Activated CD4-positive, alpha-beta T cell treated with anti-CD3 and anti-CD28 coated beads, Interleukin-2, Interleukin-6, amounts not matched to agents 100 ng/mL and 50 ng/mL, durations not matched to agents 16 hours and 8 hours (primary cell): ENCODE measurements around the gene ULK3.

Experiments used
- DNase-seq: peaks from one replicate; pipeline ENCODE4 v3.0.0-alpha.2; 2020

ULK3 gene

DNA sequence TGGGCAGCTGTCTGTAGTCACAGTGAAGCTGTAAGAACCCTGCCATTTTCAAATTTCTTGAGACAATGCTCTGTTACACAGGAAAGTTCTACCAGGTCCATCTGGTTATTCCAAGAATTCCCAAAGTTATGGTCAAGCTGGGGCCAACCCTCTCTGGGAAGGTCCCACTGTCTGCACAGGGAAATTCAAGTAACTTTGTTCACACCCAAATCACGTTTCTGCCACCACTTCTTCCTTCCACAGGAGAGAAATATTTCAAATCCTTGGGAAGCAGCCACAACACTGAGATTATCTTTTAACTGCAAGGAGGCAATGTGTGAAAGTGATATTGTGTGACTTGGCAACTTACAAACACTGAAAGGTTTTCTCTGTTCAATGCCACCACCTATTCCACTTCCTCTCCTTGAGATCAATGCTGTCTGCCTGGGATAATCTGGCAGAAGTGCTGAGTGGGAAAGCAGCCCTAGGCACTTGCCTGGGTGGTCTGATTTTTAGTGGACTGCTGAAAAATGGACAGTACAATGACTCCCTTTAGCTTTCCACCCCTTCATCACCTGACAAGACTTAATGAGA, 24.6 kb upstream of the ULK3 start:
- DNase-seq, result no peak

GRCh38 chr15:74866090-74866489, 23.1 kb upstream of the ULK3 start:
- DNase-seq, result no peak

DNA sequence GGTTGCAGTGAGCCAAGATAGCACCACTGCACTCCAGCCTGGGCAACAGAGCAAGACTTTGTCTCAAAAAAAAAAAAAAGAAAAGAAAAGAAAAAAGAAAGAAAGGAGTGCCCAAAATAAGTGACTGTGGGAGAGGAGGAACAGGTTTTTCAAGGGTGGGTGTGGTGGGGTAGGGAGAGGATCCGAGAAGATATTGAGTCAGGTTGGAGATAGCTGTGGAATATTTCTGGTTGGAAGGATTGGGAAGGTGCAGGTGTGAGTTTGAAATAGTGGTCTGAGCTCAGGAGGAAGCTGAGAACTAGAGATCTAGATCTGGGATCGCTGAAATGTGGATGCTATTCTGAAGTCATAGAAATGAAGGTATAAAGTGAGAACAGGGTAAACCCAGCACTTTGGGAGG, 22.4 kb upstream of the ULK3 start:
- DNase-seq, result no peak

DNA sequence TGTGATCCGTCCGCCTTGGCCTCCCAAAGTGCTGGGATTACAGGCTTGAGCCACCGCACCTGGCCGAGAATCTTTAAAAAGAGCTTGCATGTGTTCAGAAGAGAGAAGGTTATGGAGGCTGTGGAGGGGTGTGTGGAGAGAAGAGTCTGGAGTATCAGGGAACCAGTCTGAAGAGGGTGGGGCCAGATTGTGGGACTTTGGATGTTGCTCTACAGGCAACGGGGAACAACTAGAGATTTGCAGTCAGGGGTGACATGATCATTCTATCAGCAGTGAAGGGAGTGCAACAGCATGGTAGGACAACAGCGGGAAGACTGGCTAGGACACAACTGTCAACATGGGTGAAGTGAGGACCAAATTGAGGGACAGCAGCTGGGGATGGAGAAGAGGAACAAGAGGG, 21.3 kb upstream of the ULK3 start:
- DNase-seq, result no peak

DNA sequence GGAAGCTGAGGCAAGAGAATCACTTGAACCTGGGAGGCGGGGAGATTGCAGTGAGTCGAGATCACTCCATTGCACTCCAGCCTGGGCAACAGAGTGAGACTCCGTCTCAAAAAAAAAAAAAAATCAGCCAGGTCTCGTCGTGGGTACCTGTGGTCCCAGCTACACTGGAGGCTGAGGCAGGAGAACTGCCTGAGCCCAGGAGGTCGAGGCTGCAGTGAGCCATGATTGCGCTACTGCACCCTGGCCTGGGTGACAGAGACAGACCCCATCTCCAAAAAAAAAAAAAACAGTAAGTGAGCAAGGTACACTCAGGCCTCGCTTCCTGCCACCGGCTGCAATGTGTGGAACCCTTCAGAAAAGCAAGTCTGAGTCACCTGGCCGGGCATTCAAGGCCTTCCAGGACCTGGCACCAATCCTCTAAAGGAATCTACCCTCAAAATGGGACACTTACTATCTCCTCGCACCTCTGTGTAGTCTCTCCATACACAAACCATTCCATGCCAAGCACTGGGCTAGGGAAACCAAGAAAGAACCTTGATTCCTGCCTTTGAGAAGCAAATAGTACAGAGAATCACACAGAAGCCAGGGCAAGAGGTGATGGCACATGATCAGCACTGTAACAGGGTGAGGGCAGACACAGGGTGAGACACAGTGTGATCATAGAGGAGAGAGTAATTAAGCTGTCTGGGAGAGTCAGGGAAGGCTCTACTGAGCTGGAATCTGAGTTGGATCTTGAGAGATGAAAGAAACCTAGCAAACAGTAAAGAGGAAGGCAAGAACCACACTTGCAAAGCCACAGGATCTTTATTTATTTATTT, 20.5 kb upstream of the ULK3 start:
- peak; percentile 41 for DNase-seq

GRCh38 chr15:74858369-74858740, 15.4 kb upstream of the ULK3 start:
- no peak for DNase-seq

- no peak for DNase-seq
These were observed 14.9 kb upstream of the ULK3 start for GRCh38 chr15:74857671-74858368.

GRCh38 chr15:74857082-74857655, 14.2 kb upstream of the ULK3 start:
- DNase-seq, result no peak

DNA sequence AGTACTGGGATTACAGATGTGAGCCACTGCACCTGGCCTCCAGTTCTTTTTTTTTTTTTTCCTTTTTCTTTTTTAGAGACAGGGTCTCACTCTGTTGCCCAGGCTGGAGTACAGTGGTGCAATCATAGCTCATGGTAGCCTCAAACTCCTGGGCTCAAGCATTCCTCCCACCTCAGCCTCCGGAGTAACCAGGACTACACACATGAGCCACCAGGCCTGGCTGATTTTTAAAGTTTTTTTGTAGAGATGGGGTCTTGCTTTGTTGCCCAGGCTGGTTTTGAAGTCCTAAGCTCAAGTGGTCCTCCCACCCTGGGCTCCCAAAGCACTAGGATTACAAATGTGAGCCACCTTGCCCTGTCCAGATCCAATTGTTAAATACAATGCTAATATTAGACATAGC, 13.6 kb upstream of the ULK3 start:
- DNase-seq, result no peak

DNA sequence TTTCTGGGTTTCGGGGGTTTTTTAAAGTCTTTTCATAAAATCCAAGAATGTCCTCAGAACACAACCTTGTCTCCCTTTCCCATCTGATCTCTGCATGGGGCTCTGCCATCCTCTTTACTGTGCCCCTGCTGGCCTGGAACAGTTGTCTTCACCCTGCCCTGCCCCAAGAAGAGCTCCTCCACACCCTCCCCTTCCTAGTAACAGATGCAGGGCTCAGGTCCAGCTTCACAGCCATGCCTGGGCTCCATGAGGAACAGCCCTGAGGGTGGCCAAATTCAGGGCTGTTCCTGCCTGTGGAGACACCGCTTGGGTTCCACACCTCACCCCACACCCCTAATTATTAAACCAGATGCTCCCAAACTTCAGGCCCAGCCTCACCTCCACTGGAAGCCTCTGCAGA, 12.9 kb upstream of the ULK3 start:
- DNase-seq, result no peak

DNA sequence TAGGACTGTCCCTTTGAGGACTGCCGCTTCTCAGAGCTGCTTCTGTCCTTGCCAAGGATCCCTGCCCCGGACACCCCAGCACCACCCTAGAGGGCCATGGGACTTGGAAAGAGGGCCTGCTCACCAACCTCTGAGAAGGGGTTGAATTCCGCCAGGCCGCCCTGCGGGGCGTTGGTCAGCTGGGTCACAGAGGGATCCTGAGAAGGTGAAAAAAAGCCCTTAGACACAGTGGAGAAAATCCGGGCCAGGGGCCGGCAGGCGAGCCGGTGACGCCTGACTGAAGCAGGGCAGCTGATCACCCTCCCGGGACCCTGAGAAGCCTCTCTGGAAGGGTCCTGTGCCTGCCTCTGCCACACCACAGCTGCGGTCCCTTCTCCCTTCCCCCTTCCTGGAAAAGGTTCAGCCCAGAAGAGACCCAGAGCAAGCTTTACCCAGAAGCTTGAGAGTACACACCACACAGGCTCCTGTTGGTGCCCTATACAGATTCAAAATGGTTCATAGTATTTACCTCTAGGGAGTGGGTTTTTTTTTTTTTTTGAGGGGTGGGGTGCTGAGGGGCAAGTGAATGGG, 11.6 kb upstream of the ULK3 start:
- DNase-seq, result no peak

GRCh38 chr15:74851960-74852359, 9.0 kb upstream of the ULK3 start:
- DNase-seq, result no peak

DNA sequence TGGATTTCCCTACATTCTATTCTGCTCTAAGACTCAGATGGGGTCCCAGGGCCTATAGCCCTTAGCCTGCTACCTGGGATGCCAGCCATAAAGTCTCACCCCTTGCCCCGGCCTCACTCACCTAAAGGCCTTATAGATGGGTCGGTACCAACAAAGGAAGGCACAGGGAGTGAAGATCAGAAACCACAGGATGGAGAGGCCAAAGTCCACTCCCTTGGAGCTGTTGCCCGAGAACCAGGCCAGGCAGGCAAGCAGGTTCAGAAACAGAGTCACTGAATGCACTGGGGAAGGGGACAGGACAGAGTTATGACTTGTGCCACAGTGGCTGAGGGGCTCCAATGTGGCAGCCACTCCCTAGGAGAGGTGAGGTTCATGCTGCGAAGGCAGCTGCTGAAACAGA, 7.4 kb upstream of the ULK3 start:
- DNase-seq, result no peak

GRCh38 chr15:74847432-74847831, 4.5 kb upstream of the ULK3 start:
- DNase-seq, result no peak

DNA sequence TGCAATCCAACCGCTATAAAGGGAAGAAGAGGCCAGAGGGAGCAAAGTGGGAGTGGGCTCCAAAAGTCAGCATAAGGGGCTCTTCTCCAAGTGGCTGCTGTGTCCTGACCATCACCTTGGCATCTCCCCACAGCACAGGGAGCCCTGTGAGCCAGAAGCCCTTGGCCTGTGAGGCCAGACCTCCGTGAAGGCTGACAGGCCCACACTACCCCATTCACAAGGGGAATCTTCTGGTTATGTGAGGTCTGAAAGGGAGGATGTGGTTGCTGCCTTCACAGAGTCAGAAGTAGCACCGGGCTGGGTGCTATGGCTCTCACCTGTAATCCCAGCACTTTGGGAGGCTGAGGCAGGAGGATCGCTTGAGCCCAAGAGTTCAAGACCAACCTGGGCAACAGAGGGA, 2.6 kb upstream of the ULK3 start:
- DNase-seq, result peak; percentile 52

- DNase-seq, result peak; percentile 85
These were observed 2.2 kb upstream of the ULK3 start for GRCh38 chr15:74845208-74845568.

- no peak for DNase-seq
These were observed 1.6 kb upstream of the ULK3 start for GRCh38 chr15:74844319-74845207.

DNA sequence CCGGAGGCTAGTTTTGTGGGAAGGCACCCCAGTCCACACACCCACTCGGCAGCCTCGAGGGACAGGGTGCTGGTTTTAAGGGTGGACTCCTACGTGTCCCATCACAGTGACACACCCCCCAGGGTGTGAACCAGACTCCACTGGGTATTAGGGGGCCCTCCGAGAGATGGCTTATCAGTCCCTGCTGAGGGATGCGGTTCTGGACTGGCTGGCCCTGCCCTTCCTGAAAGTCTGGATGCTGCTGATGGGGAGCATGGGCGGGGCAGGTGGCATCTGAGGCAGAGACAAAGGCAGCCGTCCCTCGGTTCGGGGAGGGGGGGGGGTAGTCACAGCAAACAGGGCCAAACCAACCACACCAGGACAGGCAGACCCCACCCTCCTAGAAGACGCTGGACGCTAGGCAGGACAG, 939 bp upstream of the ULK3 start:
- no peak for DNase-seq

DNA sequence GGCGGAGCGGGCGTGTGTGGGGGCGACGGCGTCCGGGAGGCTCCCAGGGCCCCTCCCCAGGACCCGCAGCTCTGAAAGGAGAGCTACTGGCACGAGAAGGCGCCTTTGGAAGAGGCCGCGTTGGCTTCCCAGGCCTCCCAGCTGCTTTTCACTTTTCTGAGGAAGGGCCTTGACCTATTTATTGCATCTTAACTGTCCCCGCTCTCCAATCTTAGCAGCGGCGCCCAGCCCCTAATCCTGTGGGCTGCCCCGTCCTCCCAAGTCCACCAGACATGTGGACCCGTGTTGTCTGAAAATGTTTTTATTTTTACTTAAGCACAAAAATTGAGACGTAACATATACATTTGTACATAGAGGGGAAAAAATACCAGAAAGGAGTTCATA, 481 bp upstream of the ULK3 start:
- no peak for DNase-seq

GRCh38 chr15:74841891-74842373, 1.0 kb downstream of the ULK3 start:
- DNase-seq, result no peak

- no peak for DNase-seq
These were observed 1.8 kb downstream of the ULK3 start for GRCh38 chr15:74840851-74841775.
